CD4-positive, CD25-positive, alpha-beta regulatory T cell (primary cell): ENCODE results near the gene OLFM2. TPM values are rescaled to one million over a fixed set of nuclear protein-coding genes. Genes with fewer than 3 reads are reported as not detected.
"Not testable (repeated sequence)": the region's sequence is repeated elsewhere in the genome, so short reads cannot be mapped to it uniquely, and the experiment has no call there.

Experiments
- ATAC-seq, 2 donors: fragments of 150-1000 bp; cut with Tn5 transposase; one replicate each; pipeline ENCODE4 v1.10.0; 2021; ENCODE audit warnings: low read depth in 2 of 2, moderate number of reproducible peaks in 2 of 2, moderate library complexity in 1 of 2
- DNase-seq, 3 donors: peaks; one replicate each; pipeline versions ENCODE4 v3.0.0 to v3.0.0-alpha.2; 2012 to 2022; ENCODE audit warnings: mixed read lengths in 1 of 3
- H3K27ac ChIP-seq: one replicate; pipeline ENCODE4 v1.7.0; 2013; ENCODE audit warnings: mild to moderate bottlenecking, low read length; ENCODE audit not compliant: insufficient read depth, poor library complexity, severe bottlenecking
- H3K27me3 ChIP-seq: one replicate; pipeline ENCODE4 v1.7.0; 2013; ENCODE audit warnings: low read length; ENCODE audit not compliant: control insufficient read depth, insufficient read depth
- H3K36me3 ChIP-seq: one replicate; pipeline ENCODE4 v1.7.0; 2013; ENCODE audit warnings: mild to moderate bottlenecking, low read length, moderate library complexity; ENCODE audit not compliant: control insufficient read depth, insufficient read depth
- H3K4me1 ChIP-seq: 2 replicates; pipeline ENCODE4 v1.7.0; 2013; ENCODE audit warnings: mild to moderate bottlenecking, low read length; ENCODE audit not compliant: insufficient read depth, control insufficient read depth, poor library complexity, severe bottlenecking
- H3K4me3 ChIP-seq: one replicate; pipeline ENCODE4 v1.7.0; 2013; ENCODE audit warnings: low read depth, mild to moderate bottlenecking, low read length, moderate library complexity
- H3K9me3 ChIP-seq, 2 experiments: 1 replicate in 1 of 2; 2 replicates in 1 of 2; pipeline ENCODE4 v1.7.0; 2013; ENCODE audit warnings: low read length in 2 of 2, mild to moderate bottlenecking in 1 of 2, moderate library complexity in 1 of 2; ENCODE audit not compliant: control insufficient read depth in 2 of 2
- H3K27ac Mint-ChIP-seq, 3 donors: one replicate each; pipeline ENCODE4 v1.8.0; 2020 to 2022; ENCODE audit warnings: mild to moderate bottlenecking in 3 of 3, mixed read lengths in 3 of 3, moderate library complexity in 2 of 3
- H3K27me3 Mint-ChIP-seq: one replicate; pipeline ENCODE4 v1.8.0; 2022; ENCODE audit warnings: mild to moderate bottlenecking, mixed read lengths
- H3K36me3 Mint-ChIP-seq: one replicate; pipeline ENCODE4 v1.8.0; 2020; ENCODE audit warnings: mixed read lengths
- H3K4me1 Mint-ChIP-seq, 4 donors: one replicate each; pipeline ENCODE4 v1.8.0; 2020 to 2022; ENCODE audit warnings: mixed read lengths in 4 of 4, mild to moderate bottlenecking in 1 of 4
- H3K4me3 Mint-ChIP-seq, 4 donors: one replicate each; pipeline ENCODE4 v1.8.0; 2020 to 2022; ENCODE audit warnings: mild to moderate bottlenecking in 4 of 4, mixed read lengths in 4 of 4, moderate library complexity in 3 of 4
- H3K9me3 Mint-ChIP-seq, 7 donors: one replicate each; pipeline ENCODE4 v1.8.0; 2020 to 2022; ENCODE audit warnings: mixed read lengths in 7 of 7, mild to moderate bottlenecking in 3 of 7, moderate library complexity in 2 of 7
- polyA plus RNA-seq, 4 donors: library from polyadenylated mRNA; unstranded; fragments of 300-500 nt; fragmentation: Illumina TruSeq; gene quantifications; one replicate each; pipeline ENCODE4 v1.2.3, GENCODE V29; 2021
- total RNA-seq: library from RNA; stranded (reverse); gene quantifications from one replicate; pipeline ENCODE4 v1.2.3, GENCODE V29; 2022

The OLFM2 gene
- total and polyA plus RNA-seq, 5 donors from 2014 or later, result 7.7 to 22.4 (median 14.4) TPM

DNA sequence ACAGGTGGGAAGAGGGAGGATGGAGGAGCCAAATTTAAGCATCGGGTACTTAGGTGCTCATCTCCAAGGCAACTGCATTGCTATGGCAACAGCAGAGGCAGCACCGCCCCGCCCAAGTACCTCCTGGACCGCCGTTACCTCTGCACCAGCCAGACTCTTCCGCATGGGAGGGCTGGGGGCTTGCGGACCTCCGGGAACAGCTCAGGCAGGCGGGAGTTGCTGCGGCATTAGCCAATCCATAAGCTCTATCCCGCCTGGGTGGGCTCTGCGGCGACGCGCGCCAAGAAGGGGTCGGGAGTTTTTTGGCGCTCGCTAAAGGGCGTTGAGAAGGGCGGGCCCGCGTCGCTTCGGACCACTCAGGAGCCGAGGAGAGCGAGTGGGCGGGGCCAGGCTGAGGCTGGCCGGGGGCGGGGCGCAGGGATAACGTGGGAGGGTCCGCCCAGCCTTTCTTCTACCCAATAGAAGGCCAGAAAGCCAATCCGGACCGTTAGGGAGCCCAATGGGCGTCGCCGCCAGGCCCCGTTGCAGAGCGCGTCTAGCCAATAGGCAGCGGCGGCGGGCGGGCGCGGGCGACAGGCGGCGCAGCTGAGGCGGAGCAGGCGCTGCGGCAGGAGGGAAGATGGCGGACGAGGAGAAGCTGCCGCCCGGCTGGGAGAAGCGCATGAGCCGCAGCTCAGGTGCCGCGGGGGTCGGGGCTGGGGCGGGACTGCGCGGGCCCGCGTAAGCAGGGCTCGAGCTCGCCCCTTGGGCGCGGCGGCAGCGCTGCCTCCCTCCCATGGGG, 101.4 kb downstream of the OLFM2 start, which contains the start of gene PIN1:
Gene PIN1 (plus strand): TSS at position 593 of the 781 bp plus-strand sequence. CDS start 27 bp downstream, at position 620.
- H3K27me3 ChIP-seq, result no peaks in the 10 kb centered on the region
- Mint-ChIP-seq H3K27me3 (no peaks in the 10 kb centered on the region), H3K36me3 (peaks cover 7% of the 10 kb centered on the region), H3K4me1 (peaks cover 5 to 32% (median 19%) of the 10 kb centered on the region in 4 donors), H3K9me3 (no peaks in the 10 kb centered on the region), H3K4me3 (peak within 1 kb of the TSS; percentile 94 to 99 (median 96)), H3K27ac (peak within 1 kb of the TSS; percentile 93 to 95 (median 94))
- H3K27ac ChIP-seq, result peak within 1 kb of the TSS; percentile 77
- ATAC-seq, result peak; percentile 97
- peak within 1 kb of the TSS; percentile 77 for H3K4me3 ChIP-seq
- H3K9me3 ChIP-seq, result no peaks in the 10 kb centered on the region
- peaks cover 31% of the 10 kb centered on the region for H3K36me3 ChIP-seq
- DNase-seq, result peak; percentile 99
- H3K4me1 ChIP-seq, result peaks cover 19% of the 10 kb centered on the region

DNA sequence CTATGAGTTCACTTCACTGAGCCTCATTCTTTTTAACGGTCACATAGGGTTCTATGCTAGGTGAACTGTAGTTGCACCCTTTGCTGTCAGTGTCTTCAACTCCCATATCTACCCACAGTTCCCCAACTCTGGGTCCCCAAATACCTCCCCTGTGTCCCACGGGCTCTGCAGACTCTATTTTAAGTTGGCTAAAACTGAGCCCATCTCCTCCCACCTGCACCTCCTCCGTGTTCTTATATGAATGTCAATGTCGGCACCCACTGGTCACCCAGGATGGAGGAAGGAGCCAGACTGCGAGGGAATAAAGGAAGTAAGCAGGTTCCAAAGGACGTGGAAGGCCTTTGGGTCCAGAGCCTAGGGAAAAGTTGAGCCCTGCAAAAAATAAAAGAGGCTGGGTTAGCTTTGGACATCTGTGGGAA, 102.0 kb downstream of the OLFM2 start:
- Mint-ChIP-seq H3K4me1 (peaks cover 5 to 33% (median 22%) of the 10 kb centered on the region in 4 donors), H3K9me3 (no peaks in the 10 kb centered on the region), H3K4me3 (peak overlapping the region; percentile 94 to 99 (median 96)), H3K36me3 (peaks cover 5% of the 10 kb centered on the region), H3K27ac (peak overlapping the region; percentile 93 to 95 (median 94)), H3K27me3 (no peaks in the 10 kb centered on the region)
- peaks cover 28% of the 10 kb centered on the region for H3K36me3 ChIP-seq
- peak overlapping the region; percentile 29 for H3K4me3 ChIP-seq
- H3K9me3 ChIP-seq, result no peaks in the 10 kb centered on the region
- ATAC-seq (no peak), DNase-seq (no peak)
- H3K4me1 ChIP-seq, result peaks cover 19% of the 10 kb centered on the region
- no peaks in the 10 kb centered on the region for H3K27me3 ChIP-seq
- H3K27ac ChIP-seq, result peak overlapping the region; percentile 77

DNA sequence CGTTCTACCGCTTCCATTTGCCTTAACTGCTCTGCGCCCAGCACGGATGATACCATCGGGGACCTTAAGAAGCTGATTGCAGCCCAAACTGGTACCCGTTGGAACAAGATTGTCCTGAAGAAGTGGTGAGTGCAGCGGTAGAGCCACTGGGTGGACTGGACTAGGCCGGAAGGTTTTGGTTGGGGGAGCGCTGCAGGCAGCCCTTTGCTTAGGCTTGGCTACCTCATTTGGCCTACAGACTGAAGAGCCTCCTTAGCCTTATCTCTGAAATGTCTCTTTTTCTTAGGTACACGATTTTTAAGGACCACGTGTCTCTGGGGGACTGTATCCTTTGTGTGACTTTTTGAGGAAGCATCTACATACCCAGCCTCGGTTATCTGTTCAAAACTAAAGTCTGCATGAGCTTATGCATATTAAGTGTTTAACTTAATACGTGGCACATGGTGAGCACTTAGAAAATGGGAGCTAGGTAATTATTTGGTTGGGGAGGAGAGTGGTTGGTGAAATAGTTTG, 107.7 kb downstream of the OLFM2 start:
- peaks cover 5% of the 10 kb centered on the region for H3K27me3 Mint-ChIP-seq
- no peaks in the 10 kb centered on the region for H3K9me3 ChIP-seq
- H3K27ac Mint-ChIP-seq, result peak overlapping the region; percentile 9 to 100 (median 91)
- peaks cover 9% of the 10 kb centered on the region for H3K36me3 ChIP-seq
- H3K27me3 ChIP-seq, result no peaks in the 10 kb centered on the region
- peaks cover 7% of the 10 kb centered on the region for H3K36me3 Mint-ChIP-seq
- DNase-seq (no peak), ATAC-seq (no peak)
- peaks cover 6 to 35% (median 24%) of the 10 kb centered on the region in 4 donors for H3K4me1 Mint-ChIP-seq
- peak overlapping the region; percentile 85 for H3K4me3 ChIP-seq
- no peaks in the 10 kb centered on the region for H3K9me3 Mint-ChIP-seq
- H3K4me1 ChIP-seq, result peaks cover 27% of the 10 kb centered on the region
- H3K4me3 Mint-ChIP-seq, result peak overlapping the region; percentile 97 to 100 (median 99)
- H3K27ac ChIP-seq, result no peak overlapping the region

DNA sequence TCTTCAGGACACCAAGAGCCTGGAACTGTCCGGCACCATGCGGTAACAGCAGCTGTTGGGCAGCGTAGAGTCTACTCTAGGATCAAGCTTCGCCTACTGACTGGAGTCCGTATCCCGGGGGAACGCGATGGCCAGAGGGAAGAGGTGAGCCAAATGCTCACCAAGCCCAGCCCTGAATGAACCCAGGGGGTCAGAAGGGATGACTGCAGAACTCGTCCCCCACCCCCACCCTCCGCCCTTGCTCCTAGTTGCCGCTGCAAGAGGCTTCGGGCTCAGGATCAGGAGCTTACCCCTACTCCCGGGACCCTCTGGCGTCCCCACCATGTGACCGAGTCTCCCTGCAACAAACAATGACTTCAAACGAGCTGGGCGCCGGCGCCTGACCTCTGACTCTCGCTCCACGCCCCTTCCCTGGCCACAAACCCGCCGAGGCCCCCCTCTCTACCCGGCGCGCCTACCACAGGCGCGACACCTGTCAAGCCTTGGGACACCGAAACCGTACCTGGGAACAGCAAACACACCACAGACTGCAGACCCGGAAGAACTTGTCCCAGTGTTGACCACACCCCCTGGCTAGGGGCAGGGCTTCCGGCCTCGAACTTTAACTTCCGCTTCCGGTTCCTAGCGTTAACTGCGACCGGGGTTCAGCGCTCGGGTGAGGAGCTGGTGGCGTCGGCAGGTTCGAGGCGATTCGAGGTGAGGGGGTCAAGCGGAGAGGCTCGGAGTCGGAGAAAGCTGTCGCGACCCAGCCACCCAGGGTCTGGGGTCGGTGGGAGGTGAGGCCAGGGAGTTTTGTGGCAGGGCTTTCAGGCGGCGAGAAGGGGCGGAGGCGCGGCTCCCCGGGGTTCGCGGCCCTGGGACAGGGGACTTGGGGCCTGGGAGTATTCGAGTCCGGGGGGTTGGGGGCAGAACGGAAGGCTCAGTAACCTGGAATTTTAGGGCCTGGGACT, 108.8 kb downstream of the OLFM2 start, which contains the start of gene UBL5:
Gene UBL5 (plus strand): TSS at position 630 of the 950 bp plus-strand sequence. CDS start 420 bp downstream, outside the sequence.
- Histone ChIP-seq H3K36me3 (peaks cover 9% of the 10 kb centered on the region), H3K9me3 (no peaks in the 10 kb centered on the region), H3K4me3 (peak within 1 kb of the TSS; percentile 85), H3K27me3 (no peaks in the 10 kb centered on the region), H3K27ac (peak within 1 kb of the TSS; percentile 76), H3K4me1 (peaks cover 27% of the 10 kb centered on the region)
- Mint-ChIP-seq H3K4me1 (peaks cover 6 to 38% (median 24%) of the 10 kb centered on the region in 4 donors), H3K9me3 (no peaks in the 10 kb centered on the region), H3K36me3 (peaks cover 9% of the 10 kb centered on the region), H3K4me3 (peak within 1 kb of the TSS; percentile 97 to 100 (median 99)), H3K27ac (peak within 1 kb of the TSS; percentile 91 to 100 (median 100)), H3K27me3 (peaks cover 5% of the 10 kb centered on the region)
- DNase-seq (peak; percentile 87 to 95 (median 89)), ATAC-seq (peak; percentile 96 to 98)

DNA sequence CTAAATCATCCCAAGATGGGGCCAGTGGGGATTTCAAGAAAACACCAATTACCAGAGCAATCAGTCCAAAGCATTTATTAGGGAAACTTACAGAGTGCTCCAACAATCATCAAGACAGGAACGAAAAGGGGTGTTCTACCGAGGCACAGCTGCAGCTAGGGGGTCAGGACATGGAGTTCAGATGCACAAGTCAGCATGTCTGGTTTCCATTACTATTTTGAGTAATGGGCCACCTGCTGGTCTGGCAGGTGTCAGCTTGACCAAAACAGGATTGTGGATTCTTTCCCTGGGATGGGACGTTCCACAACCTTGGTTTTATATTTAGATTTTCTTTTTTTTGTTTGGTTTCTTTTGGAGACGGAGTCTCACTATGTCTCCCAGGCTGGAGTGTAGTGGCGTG, 112.5 kb downstream of the OLFM2 start:
- ATAC-seq (no peak), DNase-seq (no peak)
- H3K4me3 Mint-ChIP-seq, result peak overlapping the region in 1 of 4 donors; percentile 85
- H3K36me3 Mint-ChIP-seq, result peaks cover 9% of the 10 kb centered on the region
- H3K4me1 Mint-ChIP-seq, result peaks cover 6 to 42% (median 22%) of the 10 kb centered on the region in 4 donors
- no peaks in the 10 kb centered on the region for H3K27me3 ChIP-seq
- peaks cover 5% of the 10 kb centered on the region for H3K27me3 Mint-ChIP-seq
- H3K4me3 ChIP-seq, result no peak overlapping the region
- peaks cover 28% of the 10 kb centered on the region for H3K4me1 ChIP-seq
- no peaks in the 10 kb centered on the region for H3K9me3 ChIP-seq
- H3K27ac Mint-ChIP-seq, result peak overlapping the region in 1 of 3 donors; percentile 41
- no peaks in the 10 kb centered on the region for H3K36me3 ChIP-seq
- no peak overlapping the region for H3K27ac ChIP-seq
- no peaks in the 10 kb centered on the region for H3K9me3 Mint-ChIP-seq

DNA sequence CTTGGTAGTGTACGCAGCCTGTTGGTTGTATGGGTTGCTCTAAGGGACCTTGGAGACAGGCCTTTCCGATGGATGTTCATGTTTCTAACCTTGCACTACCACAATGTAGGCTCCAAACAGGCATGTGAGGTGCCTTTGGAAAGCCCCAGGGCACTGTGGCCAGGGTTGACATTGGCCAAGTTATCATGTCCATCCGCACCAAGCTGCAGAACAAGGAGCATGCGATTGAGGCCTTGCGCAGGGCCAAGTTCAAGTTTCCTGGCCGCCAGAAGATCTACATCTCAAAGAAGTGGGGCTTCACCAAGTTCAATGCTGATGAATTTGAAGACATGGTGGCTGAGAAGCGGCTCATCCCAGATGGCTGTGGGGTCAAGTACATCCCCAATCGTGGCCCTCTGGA, 116.3 kb downstream of the OLFM2 start:
- Mint-ChIP-seq H3K4me1 (peaks cover 10 to 39% (median 20%) of the 10 kb centered on the region in 4 donors), H3K27ac (peak overlapping the region in 2 of 3 donors; percentile 20 to 93), H3K36me3 (peaks cover 13% of the 10 kb centered on the region), H3K4me3 (peak overlapping the region in 3 of 4 donors; percentile 91 to 95 (median 92))
- peak overlapping the region; percentile 66 for H3K4me3 ChIP-seq
- H3K27me3 Mint-ChIP-seq, H3K36me3 ChIP-seq, H3K9me3 Mint-ChIP-seq, H3K9me3 ChIP-seq, ATAC-seq, DNase-seq, H3K27me3 ChIP-seq: not testable (repeated sequence)
- peak overlapping the region; percentile 99 for H3K27ac ChIP-seq
- H3K4me1 ChIP-seq, result peaks cover 16% of the 10 kb centered on the region

DNA sequence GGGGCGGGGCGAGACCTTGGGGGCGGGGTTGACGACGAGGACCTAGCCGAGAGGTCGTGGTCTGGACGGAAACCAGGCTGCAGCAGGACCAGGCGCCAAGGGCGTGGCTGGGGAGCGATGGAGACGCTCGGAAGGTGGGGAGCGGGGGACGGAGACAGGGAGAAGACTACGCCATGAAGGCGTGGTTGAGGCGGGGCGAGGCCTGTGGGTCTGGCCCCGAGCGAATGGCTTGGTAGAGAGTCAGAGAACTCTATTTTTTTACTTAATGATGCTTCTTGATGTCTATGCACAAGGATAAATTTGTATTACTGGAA, 116.8 kb downstream of the OLFM2 start:
- DNase-seq (no peak), ATAC-seq (no peak)
- H3K27ac ChIP-seq, result peak overlapping the region; percentile 99
- peaks cover 0 to 2% (median 0%) of the 10 kb centered on the region in 7 donors for H3K9me3 Mint-ChIP-seq
- no peaks in the 10 kb centered on the region for H3K27me3 Mint-ChIP-seq
- H3K36me3 Mint-ChIP-seq, result peaks cover 17% of the 10 kb centered on the region
- peaks cover 10 to 43% (median 20%) of the 10 kb centered on the region in 4 donors for H3K4me1 Mint-ChIP-seq
- no peaks in the 10 kb centered on the region for H3K9me3 ChIP-seq
- H3K4me1 ChIP-seq, result peaks cover 16% of the 10 kb centered on the region
- H3K36me3 ChIP-seq, result no peaks in the 10 kb centered on the region
- peak overlapping the region; percentile 66 for H3K4me3 ChIP-seq
- no peaks in the 10 kb centered on the region for H3K27me3 ChIP-seq
- peak overlapping the region; percentile 90 to 95 (median 93) for H3K27ac Mint-ChIP-seq
- peak overlapping the region; percentile 91 to 95 (median 93) for H3K4me3 Mint-ChIP-seq
